CD4-positive, alpha-beta T cell (primary cell): Measurements from ENCODE around the gene CHCHD1. TPM values are rescaled to one million over a fixed set of nuclear protein-coding genes. Genes with fewer than 3 reads are reported as not detected.
A peak's percentile ranks its signal among the peaks of the same experiment; 100 is the strongest.

ENCODE experiments used
- ATAC-seq: fragments of 200-7000 bp; cut with Tn5 transposase; one replicate; pipeline ENCODE4 v1.10.0; 2022; ENCODE audit warnings: mild to moderate bottlenecking; ENCODE audit not compliant: poor library complexity
- CTCF ChIA-PET: fragments of 350-600 bp; sonication (Branson Sonifier 250); formaldehyde crosslinking; loops from one replicate; lab custom pipeline; 2021; ENCODE audit warnings: antibody characterized with exemption, inconsistent platforms; lab: Charles Lee
- POLR2A ChIA-PET: fragments of 350-600 bp; sonication (Branson Sonifier 250); formaldehyde crosslinking; loops from one replicate; lab custom pipeline; 2021; ENCODE audit warnings: antibody characterized with exemption, inconsistent platforms; lab: Charles Lee
- DNase-seq, 14 experiments: peaks; one replicate each; pipeline ENCODE4 v3.0.0-alpha.2; 2013 to 2020; ENCODE audit warnings: mixed read lengths in 2 of 14
- H3K27ac ChIP-seq, 2 donors: one replicate each; pipeline versions ENCODE4 v1.5.1 to v1.7.0; 2013; ENCODE audit warnings: low read length in 2 of 2, low read depth in 1 of 2, mild to moderate bottlenecking in 1 of 2
- H3K27me3 ChIP-seq, 2 experiments: 1 replicate in 1 of 2; 2 replicates in 1 of 2; pipeline versions ENCODE4 v1.6.1 to v1.7.0; 2013; ENCODE audit warnings: low read length in 2 of 2, control low read depth in 1 of 2, mild to moderate bottlenecking in 1 of 2, moderate library complexity in 1 of 2; ENCODE audit not compliant: insufficient read depth in 2 of 2, control insufficient read depth in 1 of 2
- H3K36me3 ChIP-seq: one replicate; pipeline ENCODE4 v1.6.1; 2013; ENCODE audit warnings: low read length, control low read depth; ENCODE audit not compliant: insufficient read depth
- H3K4me1 ChIP-seq: one replicate; pipeline ENCODE4 v1.6.1; 2013; ENCODE audit warnings: low read length, control low read depth; ENCODE audit not compliant: insufficient read depth
- H3K4me3 ChIP-seq: one replicate; pipeline ENCODE4 v1.5.1; 2013; ENCODE audit warnings: mild to moderate bottlenecking, low read length, moderate library complexity
- H3K9me3 ChIP-seq, 2 experiments: 1 replicate in 1 of 2; 2 replicates in 1 of 2; pipeline versions ENCODE4 v1.6.1 to v1.7.0; 2013; ENCODE audit warnings: low read length in 2 of 2, mild to moderate bottlenecking in 2 of 2, control low read depth in 1 of 2, moderate library complexity in 1 of 2; ENCODE audit not compliant: control insufficient read depth in 1 of 2, insufficient read depth in 1 of 2
- H3K27ac Mint-ChIP-seq: one replicate; pipeline ENCODE4 v1.8.0; 2020; ENCODE audit warnings: mixed read lengths
- H3K27me3 Mint-ChIP-seq: one replicate; pipeline ENCODE4 v1.8.0; 2021; ENCODE audit warnings: mixed read lengths
- H3K36me3 Mint-ChIP-seq: one replicate; pipeline ENCODE4 v1.8.0; 2021; ENCODE audit warnings: low read depth, mixed read lengths
- H3K4me1 Mint-ChIP-seq: one replicate; pipeline ENCODE4 v1.8.0; 2021; ENCODE audit warnings: low read depth, mixed read lengths
- H3K4me3 Mint-ChIP-seq: one replicate; pipeline ENCODE4 v1.8.0; 2020; ENCODE audit warnings: mild to moderate bottlenecking, mixed read lengths
- H3K9me3 Mint-ChIP-seq: one replicate; pipeline ENCODE4 v1.8.0; 2020; ENCODE audit warnings: mixed read lengths
- intact Hi-C, 2 experiments: fragments of 100-400 bp; cut with DNase I in 1 of 2; cut with micrococcal nuclease in 1 of 2; formaldehyde crosslinking; loops; one replicate each; pipeline versions ENCODE4 v1.15.1 to v1.9.0; 2023 to 2025; cut with DNase I, micrococcal nuclease
- total RNA-seq, 174 experiments: library from RNA in 2 of 174; stranded (reverse) in 2 of 174; gene quantifications; one replicate each; pipeline ENCODE4 v1.2.3 and lab custom pipeline; 2021 to 2026
- TF ChIP-seq, protein P1 (sequence below): fragments of 200-600 bp; IDR thresholded peaks from one replicate; pipeline ENCODE4 v1.8.0; 2022; ENCODE audit warnings: antibody characterized with exemption, mild to moderate bottlenecking

CHCHD1 gene
- total RNA-seq, 2 experiments from 2014 or later = 6.3 to 6.8 TPM

DNA sequence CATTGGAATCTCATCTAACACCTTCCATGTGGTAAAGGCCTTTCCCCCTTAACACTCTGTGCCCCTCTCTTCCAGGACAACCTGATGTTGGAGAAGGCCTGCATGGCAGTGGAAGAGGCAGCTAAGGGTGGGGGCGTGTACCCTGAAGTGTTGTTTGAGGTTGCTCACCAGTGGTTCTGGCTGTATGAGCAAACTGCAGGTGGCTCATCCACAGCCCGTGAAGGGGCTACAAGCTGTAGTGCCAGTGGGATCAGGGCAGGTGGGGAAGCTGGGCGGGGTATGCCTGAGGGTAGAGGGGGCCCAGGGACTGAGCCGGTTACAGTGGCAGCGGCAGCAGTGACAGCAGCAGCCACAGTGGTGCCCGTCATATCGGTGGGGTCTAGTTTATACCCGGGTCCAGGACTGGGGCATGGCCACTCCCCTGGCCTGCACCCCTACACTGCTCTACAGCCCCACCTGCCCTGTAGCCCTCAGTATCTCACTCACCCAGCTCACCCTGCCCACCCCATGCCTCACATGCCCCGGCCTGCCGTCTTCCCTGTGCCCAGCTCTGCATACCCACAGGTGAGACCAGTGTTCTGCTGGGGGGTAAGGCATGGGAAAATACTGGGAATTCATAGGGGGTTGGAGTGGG is 17.2 kb downstream of the CHCHD1 start:
- POLR2A ChIA-PET = interaction anchor here (1.1 to 3.8 kb wide), 3 partner anchors 11 to 28 kb away, joined by 3 to 20 read pairs (median 4); no protein-coding TSS in a partner anchor
- no peak for DNase-seq
- peak overlapping the region; percentile 62 for H3K27ac Mint-ChIP-seq

DNA sequence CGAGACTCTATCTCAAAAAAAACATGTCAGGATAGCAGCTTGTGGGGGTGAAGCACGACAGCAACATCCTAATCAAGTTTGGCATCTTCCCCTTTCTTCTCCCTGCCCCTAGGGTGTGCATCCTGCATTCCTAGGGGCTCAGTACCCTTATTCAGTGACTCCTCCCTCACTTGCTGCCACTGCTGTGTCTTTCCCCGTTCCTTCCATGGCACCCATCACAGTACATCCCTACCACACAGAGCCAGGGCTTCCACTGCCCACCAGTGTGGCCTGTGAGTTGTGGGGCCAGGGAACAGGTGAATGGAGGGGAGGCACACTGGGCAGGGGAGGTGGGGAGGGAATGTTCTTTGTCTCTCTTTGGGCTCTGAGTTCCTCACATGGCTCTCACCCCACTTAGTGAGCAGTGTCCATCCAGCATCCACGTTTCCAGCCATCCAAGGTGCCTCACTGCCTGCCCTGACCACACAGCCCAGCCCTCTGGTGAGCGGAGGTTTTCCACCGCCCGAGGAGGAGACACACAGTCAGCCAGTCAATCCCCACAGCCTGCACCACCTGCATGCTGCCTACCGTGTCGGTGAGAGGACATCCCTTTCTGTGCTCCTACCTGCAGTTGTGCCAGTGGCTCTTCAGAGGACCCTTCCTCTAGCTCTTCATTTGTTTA is 18.2 kb downstream of the CHCHD1 start:
- no peaks in the 10 kb centered on the region for H3K27me3 ChIP-seq
- Mint-ChIP-seq H3K4me1 (no peaks in the 10 kb centered on the region), H3K27ac (peak overlapping the region; percentile 62), H3K9me3 (no peaks in the 10 kb centered on the region), H3K4me3 (no peak overlapping the region), H3K27me3 (no peaks in the 10 kb centered on the region), H3K36me3 (peaks cover 87% of the 10 kb centered on the region)
- ATAC-seq (no peak), DNase-seq (no peak)
- H3K4me3 ChIP-seq = no peak overlapping the region
- peaks cover 91% of the 10 kb centered on the region for H3K36me3 ChIP-seq
- TF ChIP-seq, protein P1, sequence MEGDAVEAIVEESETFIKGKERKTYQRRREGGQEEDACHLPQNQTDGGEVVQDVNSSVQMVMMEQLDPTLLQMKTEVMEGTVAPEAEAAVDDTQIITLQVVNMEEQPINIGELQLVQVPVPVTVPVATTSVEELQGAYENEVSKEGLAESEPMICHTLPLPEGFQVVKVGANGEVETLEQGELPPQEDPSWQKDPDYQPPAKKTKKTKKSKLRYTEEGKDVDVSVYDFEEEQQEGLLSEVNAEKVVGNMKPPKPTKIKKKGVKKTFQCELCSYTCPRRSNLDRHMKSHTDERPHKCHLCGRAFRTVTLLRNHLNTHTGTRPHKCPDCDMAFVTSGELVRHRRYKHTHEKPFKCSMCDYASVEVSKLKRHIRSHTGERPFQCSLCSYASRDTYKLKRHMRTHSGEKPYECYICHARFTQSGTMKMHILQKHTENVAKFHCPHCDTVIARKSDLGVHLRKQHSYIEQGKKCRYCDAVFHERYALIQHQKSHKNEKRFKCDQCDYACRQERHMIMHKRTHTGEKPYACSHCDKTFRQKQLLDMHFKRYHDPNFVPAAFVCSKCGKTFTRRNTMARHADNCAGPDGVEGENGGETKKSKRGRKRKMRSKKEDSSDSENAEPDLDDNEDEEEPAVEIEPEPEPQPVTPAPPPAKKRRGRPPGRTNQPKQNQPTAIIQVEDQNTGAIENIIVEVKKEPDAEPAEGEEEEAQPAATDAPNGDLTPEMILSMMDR = no peak
- H3K9me3 ChIP-seq = no peaks in the 10 kb centered on the region
- intact Hi-C loops = no loop called here
- ChIA-PET POLR2A (interaction anchor here (1.0 to 3.8 kb wide), 4 partner anchors 10 to 29 kb away, joined by 3 to 20 read pairs (median 4); partner anchors contain the start of gene CHCHD1), CTCF (no interaction called here)
- peaks cover 6% of the 10 kb centered on the region for H3K4me1 ChIP-seq
- no peak overlapping the region for H3K27ac ChIP-seq

More for the DNA sequence above, 17.2 kb downstream of the CHCHD1 start:
- Histone ChIP-seq H3K27me3 (no peaks in the 10 kb centered on the region), H3K4me1 (peaks cover 6% of the 10 kb centered on the region), H3K4me3 (no peak overlapping the region), H3K27ac (no peak overlapping the region), H3K9me3 (no peaks in the 10 kb centered on the region), H3K36me3 (peaks cover 91% of the 10 kb centered on the region)
- H3K4me3 Mint-ChIP-seq = no peak overlapping the region
- intact Hi-C loops = no loop called here
- H3K36me3 Mint-ChIP-seq = peaks cover 92% of the 10 kb centered on the region
- ATAC-seq = peak; percentile 14
- no peaks in the 10 kb centered on the region for H3K9me3 Mint-ChIP-seq
- CTCF ChIA-PET = no interaction called here
- TF ChIP-seq, protein P1 = no peak
- no peaks in the 10 kb centered on the region for H3K27me3 Mint-ChIP-seq
- H3K4me1 Mint-ChIP-seq = no peaks in the 10 kb centered on the region

DNA sequence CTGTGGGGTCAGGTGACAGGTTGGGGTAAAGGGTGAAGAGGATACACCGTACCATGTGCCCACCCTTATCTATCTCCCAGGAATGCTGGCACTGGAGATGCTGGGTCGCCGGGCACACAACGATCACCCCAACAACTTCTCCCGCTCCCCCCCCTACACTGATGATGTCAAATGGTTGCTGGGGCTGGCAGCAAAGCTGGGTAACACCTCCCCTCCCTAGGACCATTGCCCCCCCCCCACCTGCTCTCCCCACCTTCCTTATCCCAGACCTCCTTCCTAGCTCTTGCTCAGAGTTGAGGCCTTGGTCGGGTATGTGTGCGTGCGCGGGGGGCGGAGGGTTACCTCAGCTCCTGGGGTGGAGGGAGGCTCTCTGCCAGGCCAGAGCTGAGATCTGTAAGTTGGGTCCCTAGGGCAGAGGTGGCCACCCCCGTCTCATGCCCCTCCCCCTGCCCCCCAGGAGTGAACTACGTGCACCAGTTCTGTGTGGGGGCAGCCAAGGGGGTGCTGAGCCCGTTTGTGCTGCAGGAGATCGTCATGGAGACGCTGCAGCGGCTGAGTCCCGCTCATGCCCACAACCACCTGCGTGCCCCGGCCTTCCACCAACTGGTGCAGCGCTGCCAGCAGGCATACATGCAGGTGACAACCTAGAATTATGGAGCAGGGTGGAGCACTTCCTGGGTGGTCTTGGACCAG is 18.9 kb downstream of the CHCHD1 start:
- H3K4me3 ChIP-seq = no peak overlapping the region
- no peak overlapping the region for H3K27ac ChIP-seq
- POLR2A ChIA-PET = interaction anchor here (0.8 to 3.8 kb wide), 3 partner anchors 9 to 29 kb away, joined by 3 to 20 read pairs (median 3); partner anchors contain the start of gene CHCHD1
- no peak for DNase-seq
- Mint-ChIP-seq H3K4me1 (peaks cover 3% of the 10 kb centered on the region), H3K4me3 (no peak overlapping the region), H3K27ac (peak overlapping the region; percentile 62), H3K36me3 (peaks cover 86% of the 10 kb centered on the region), H3K9me3 (no peaks in the 10 kb centered on the region), H3K27me3 (no peaks in the 10 kb centered on the region)
- H3K36me3 ChIP-seq = peaks cover 91% of the 10 kb centered on the region
- H3K4me1 ChIP-seq = peaks cover 9% of the 10 kb centered on the region
- intact Hi-C loops = no loop called here
- H3K27me3 ChIP-seq = no peaks in the 10 kb centered on the region
- no peaks in the 10 kb centered on the region for H3K9me3 ChIP-seq
- CTCF ChIA-PET = no interaction called here
- ATAC-seq = peak; percentile 17
- TF ChIP-seq, protein P1 = no peak
